ENCODE data around the gene TMEM156. TPM values are rescaled to one million over a fixed set of nuclear protein-coding genes. Genes with fewer than 3 reads are reported as not detected.

The TMEM156 gene
- total RNA-seq, 2 experiments from 2014 or later, result 14.0 to 14.9 TPM

- Mint-ChIP-seq H3K27ac (no peak overlapping the region), H3K4me3 (no peak overlapping the region), H3K36me3 (no peaks in the 10 kb centered on the region), H3K9me3 (no peaks in the 10 kb centered on the region), H3K27me3 (no peaks in the 10 kb centered on the region), H3K4me1 (peaks cover 6% of the 10 kb centered on the region)
- DNase-seq, result no peak
- POLR2A ChIA-PET, result no interaction called here
- no peak for ATAC-seq (ENCODE audit: low read depth)
These were observed 96.7 kb downstream of the TMEM156 start for GRCh38 chr4:38935391-38936073.

DNA sequence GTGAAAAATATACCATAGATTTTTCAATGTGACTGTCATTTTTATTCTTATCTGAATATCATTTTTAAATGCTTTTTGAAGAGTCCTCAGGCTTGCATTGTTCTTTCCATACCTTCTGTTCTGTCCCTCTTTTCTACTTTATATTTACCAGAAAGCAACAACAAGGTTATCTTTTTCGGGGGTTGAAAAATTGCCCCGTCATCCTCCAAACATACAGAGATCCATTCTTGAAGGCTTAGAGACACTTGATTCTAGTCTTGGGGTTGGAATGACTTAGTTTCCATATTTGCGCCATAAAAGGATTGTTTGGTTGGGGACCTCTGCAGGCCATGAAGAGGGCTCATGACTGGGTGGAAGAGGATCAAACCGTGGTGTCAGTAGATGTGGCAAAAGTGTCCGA lies 101.1 kb downstream of the TMEM156 start:
- Mint-ChIP-seq H3K27ac (no peak overlapping the region), H3K4me3 (no peak overlapping the region), H3K36me3 (no peaks in the 10 kb centered on the region), H3K4me1 (no peaks in the 10 kb centered on the region), H3K27me3 (peaks cover 7% of the 10 kb centered on the region), H3K9me3 (no peaks in the 10 kb centered on the region)
- ATAC-seq (ENCODE audit: low read depth) (no peak), DNase-seq (no peak)
- POLR2A ChIA-PET, result no interaction called here

DNA sequence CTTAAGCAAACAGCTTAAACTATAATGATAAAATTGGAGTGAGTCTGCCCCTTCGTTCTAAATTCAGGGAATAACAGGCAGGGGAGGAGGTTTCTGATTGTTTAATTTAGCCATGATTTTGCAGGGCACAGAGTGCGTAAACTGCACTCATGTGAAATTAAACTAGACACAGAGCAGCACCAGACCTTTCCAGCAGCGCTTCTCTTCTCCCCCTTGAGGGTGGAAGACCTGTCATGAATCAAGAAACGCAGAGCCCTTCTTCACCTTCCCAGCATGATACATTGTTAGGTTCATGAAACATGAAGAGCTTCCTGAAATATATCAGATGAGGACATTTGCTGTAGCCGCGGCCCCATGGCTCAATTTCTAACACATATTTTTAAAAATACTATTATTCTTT lies 101.5 kb downstream of the TMEM156 start:
- Mint-ChIP-seq H3K27me3 (peaks cover 7% of the 10 kb centered on the region), H3K4me3 (no peak overlapping the region), H3K4me1 (no peaks in the 10 kb centered on the region), H3K27ac (no peak overlapping the region), H3K36me3 (no peaks in the 10 kb centered on the region), H3K9me3 (no peaks in the 10 kb centered on the region)
- DNase-seq (no peak), ATAC-seq (ENCODE audit: low read depth) (no peak)
- POLR2A ChIA-PET, result no interaction called here

- no peaks in the 10 kb centered on the region for H3K9me3 Mint-ChIP-seq
- DNase-seq, result no peak
- no peaks in the 10 kb centered on the region for H3K4me1 Mint-ChIP-seq
- H3K27me3 Mint-ChIP-seq, result peaks cover 7% of the 10 kb centered on the region
- H3K27ac Mint-ChIP-seq, result no peak overlapping the region
- H3K4me3 Mint-ChIP-seq, result no peak overlapping the region
- H3K36me3 Mint-ChIP-seq, result no peaks in the 10 kb centered on the region
- ATAC-seq (ENCODE audit: low read depth), result no peak
- POLR2A ChIA-PET, result no interaction called here
These were observed 102.0 kb downstream of the TMEM156 start for GRCh38 chr4:38930204-38930603.

DNA sequence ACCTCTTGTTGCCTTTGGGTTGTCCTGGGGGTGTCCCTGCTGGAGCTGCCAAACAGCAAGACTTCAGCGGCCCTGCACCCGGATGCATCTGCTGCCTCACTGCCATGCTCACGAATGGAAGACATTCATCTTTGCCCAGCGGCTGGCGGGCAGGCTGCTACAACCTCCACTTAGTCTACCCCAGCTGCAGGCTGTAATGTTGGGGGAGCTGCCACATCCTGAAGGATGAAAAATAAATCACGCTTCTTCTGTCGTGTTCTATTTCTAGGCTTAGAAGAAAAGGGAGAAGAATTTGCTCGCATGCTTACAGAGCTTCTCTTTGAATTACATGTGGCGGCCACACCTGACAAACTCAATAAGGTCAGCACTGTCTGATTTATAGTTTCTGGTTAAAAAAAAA lies 103.2 kb downstream of the TMEM156 start:
- Mint-ChIP-seq H3K27ac (no peak overlapping the region), H3K36me3 (no peaks in the 10 kb centered on the region), H3K4me3 (no peak overlapping the region), H3K4me1 (no peaks in the 10 kb centered on the region), H3K9me3 (no peaks in the 10 kb centered on the region), H3K27me3 (peaks cover 7% of the 10 kb centered on the region)
- POLR2A ChIA-PET, result no interaction called here
- ATAC-seq (ENCODE audit: low read depth) (no peak), DNase-seq (no peak)

DNA sequence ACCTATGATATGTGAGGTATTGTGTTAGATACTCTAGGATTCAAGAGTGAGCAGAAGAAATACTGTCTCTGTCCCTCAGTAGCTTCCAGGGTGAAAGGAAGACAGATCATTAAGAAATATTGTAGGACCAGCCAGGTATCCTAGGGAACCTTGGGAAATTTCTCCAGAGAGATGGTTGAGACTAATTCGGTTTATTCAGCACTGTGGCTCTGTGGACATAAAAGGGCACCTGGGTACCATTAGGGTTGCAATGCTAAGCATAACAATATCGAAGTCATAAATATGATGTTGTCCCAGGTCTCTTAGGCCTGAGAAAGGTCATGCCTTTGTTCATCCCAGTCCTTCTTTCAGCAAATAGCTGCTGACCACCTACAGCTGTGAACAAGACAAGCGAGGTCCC lies 103.6 kb downstream of the TMEM156 start:
- H3K36me3 Mint-ChIP-seq, result no peaks in the 10 kb centered on the region
- ATAC-seq (ENCODE audit: low read depth) (no peak), DNase-seq (no peak)
- no peak overlapping the region for H3K4me3 Mint-ChIP-seq
- H3K27ac Mint-ChIP-seq, result no peak overlapping the region
- H3K9me3 Mint-ChIP-seq, result no peaks in the 10 kb centered on the region
- H3K27me3 Mint-ChIP-seq, result peaks cover 7% of the 10 kb centered on the region
- POLR2A ChIA-PET, result no interaction called here
- no peaks in the 10 kb centered on the region for H3K4me1 Mint-ChIP-seq

DNA sequence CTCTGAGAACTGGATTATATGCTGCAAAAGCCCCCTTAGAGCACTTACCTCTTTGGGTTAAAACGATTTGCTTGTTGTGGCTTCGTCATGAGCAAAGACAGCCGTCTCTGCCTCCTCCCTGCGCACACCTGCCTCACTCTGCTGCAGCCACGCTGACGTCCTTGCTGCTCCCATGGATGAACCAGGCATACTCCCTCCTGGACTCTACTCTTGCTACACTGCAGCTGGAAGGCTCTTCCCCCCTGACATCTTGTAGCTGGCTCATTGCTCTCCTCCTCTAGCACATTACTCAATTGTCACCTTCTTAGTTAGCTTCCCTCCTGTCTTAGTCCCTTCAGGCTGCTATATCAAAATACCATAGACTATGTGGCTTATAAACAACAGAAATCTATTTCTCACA lies 105.3 kb downstream of the TMEM156 start:
- ATAC-seq (ENCODE audit: low read depth) (no peak), DNase-seq (no peak)
- POLR2A ChIA-PET, result interaction anchor here (0.6 kb wide), 2 partner anchors 13 to 425 kb away, joined by 3 to 4 read pairs; no protein-coding TSS in a partner anchor
- Mint-ChIP-seq H3K27me3 (peaks cover 7% of the 10 kb centered on the region), H3K27ac (no peak overlapping the region), H3K4me1 (no peaks in the 10 kb centered on the region), H3K9me3 (no peaks in the 10 kb centered on the region), H3K36me3 (no peaks in the 10 kb centered on the region), H3K4me3 (no peak overlapping the region)

DNA sequence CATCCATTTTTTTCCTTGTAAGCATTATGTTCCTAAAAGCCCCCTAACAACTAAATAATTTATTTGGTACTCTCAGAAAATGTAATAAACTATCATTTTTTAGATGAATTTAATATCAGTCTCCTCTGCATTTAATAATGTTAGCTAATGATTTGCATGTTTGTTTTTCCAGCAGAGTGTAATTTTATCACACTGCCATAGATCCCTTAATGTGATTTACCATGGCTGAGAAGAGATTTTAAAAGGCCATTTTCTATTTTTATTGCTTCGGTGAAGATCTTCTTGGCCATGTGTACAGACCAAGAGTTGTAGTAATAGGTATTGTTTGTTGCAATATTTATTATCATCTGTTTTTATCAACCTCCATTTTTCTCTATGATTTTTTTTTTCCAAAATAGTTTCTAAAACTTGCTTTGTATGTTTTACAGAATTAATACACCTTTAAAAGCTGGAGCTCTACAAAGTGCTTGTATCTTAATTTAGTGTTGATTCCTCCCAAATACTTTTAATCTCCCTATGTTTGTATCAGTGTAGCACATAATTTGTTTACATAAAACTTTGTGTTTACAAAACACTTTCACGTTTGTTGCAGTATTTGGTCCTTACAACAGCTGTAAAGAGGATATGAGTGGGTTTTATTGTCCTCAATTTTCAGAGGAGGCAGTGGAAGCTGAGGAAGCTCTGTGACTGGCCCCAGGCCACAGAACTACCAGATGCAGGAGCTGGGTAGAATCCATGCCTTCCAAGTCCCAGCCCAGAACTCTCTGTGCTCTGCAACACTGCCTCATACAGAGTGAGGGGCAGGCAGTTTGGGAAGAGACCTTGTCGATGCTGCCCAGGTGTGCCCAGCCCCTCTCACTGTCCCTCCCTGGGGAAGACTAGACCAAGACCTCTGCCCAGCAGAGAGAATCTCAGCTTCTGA lies 106.5 kb downstream of the TMEM156 start:
- Mint-ChIP-seq H3K36me3 (no peaks in the 10 kb centered on the region), H3K4me1 (peaks cover 1% of the 10 kb centered on the region), H3K27ac (no peak overlapping the region), H3K4me3 (no peak overlapping the region), H3K9me3 (no peaks in the 10 kb centered on the region), H3K27me3 (peaks cover 7% of the 10 kb centered on the region)
- ATAC-seq (ENCODE audit: low read depth) (no peak), DNase-seq (no peak)
- POLR2A ChIA-PET, result no interaction called here

- DNase-seq (no peak), ATAC-seq (ENCODE audit: low read depth) (no peak)
- Mint-ChIP-seq H3K27ac (no peak overlapping the region), H3K27me3 (peaks cover 7% of the 10 kb centered on the region), H3K9me3 (no peaks in the 10 kb centered on the region), H3K36me3 (no peaks in the 10 kb centered on the region), H3K4me3 (no peak overlapping the region), H3K4me1 (peaks cover 5% of the 10 kb centered on the region)
- POLR2A ChIA-PET, result no interaction called here
These were observed 107.9 kb downstream of the TMEM156 start for GRCh38 chr4:38924353-38924752.

DNA sequence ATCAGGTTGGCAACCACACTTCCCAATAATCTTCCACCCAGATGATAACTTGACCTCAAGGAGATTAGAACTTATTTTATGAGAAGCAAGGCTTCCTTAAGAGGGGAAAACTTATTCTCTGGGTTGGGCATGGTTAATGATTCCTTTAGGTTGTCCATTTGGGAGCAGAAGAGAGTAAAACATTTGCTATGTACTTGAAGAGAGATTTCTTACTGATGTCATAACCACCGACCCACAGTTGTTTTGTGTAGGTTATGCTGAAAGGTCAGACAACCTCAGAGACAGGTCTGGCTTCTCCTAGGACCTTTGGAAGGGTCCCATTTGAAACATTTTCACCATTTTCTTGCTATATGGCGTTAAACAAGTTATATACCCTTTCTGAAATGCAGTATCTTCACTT lies 108.5 kb downstream of the TMEM156 start:
- peaks cover 5% of the 10 kb centered on the region for H3K4me1 Mint-ChIP-seq
- DNase-seq (no peak), ATAC-seq (ENCODE audit: low read depth) (no peak)
- H3K36me3 Mint-ChIP-seq, result no peaks in the 10 kb centered on the region
- H3K4me3 Mint-ChIP-seq, result no peak overlapping the region
- H3K27me3 Mint-ChIP-seq, result peaks cover 3% of the 10 kb centered on the region
- POLR2A ChIA-PET, result no interaction called here
- no peaks in the 10 kb centered on the region for H3K9me3 Mint-ChIP-seq
- no peak overlapping the region for H3K27ac Mint-ChIP-seq

GRCh38 chr4:38921151-38921550 lies 111.1 kb downstream of the TMEM156 start:
- Mint-ChIP-seq H3K9me3 (no peaks in the 10 kb centered on the region), H3K27me3 (no peaks in the 10 kb centered on the region), H3K4me3 (no peak overlapping the region), H3K36me3 (no peaks in the 10 kb centered on the region), H3K27ac (no peak overlapping the region), H3K4me1 (peaks cover 5% of the 10 kb centered on the region)
- ATAC-seq (ENCODE audit: low read depth) (no peak), DNase-seq (no peak)
- POLR2A ChIA-PET, result no interaction called here

- POLR2A ChIA-PET, result no interaction called here
These were observed 111.5 kb downstream of the TMEM156 start for GRCh38 chr4:38920677-38921076.

GRCh38 chr4:38920186-38920585 lies 112.0 kb downstream of the TMEM156 start:
- ATAC-seq (ENCODE audit: low read depth) (no peak), DNase-seq (no peak)
- no peaks in the 10 kb centered on the region for H3K36me3 Mint-ChIP-seq
- POLR2A ChIA-PET, result no interaction called here
- H3K9me3 Mint-ChIP-seq, result no peaks in the 10 kb centered on the region
- no peak overlapping the region for H3K4me3 Mint-ChIP-seq
- no peaks in the 10 kb centered on the region for H3K27me3 Mint-ChIP-seq
- peaks cover 8% of the 10 kb centered on the region for H3K4me1 Mint-ChIP-seq
- no peak overlapping the region for H3K27ac Mint-ChIP-seq

More at GRCh38 chr4:38920677-38921076, 111.5 kb downstream of the TMEM156 start:
- H3K27ac Mint-ChIP-seq, result no peak overlapping the region
- no peaks in the 10 kb centered on the region for H3K27me3 Mint-ChIP-seq
- no peaks in the 10 kb centered on the region for H3K9me3 Mint-ChIP-seq
- no peak for ATAC-seq (ENCODE audit: low read depth)
- peaks cover 5% of the 10 kb centered on the region for H3K4me1 Mint-ChIP-seq
- no peak overlapping the region for H3K4me3 Mint-ChIP-seq
- H3K36me3 Mint-ChIP-seq, result no peaks in the 10 kb centered on the region
- DNase-seq, result no peak

DNA sequence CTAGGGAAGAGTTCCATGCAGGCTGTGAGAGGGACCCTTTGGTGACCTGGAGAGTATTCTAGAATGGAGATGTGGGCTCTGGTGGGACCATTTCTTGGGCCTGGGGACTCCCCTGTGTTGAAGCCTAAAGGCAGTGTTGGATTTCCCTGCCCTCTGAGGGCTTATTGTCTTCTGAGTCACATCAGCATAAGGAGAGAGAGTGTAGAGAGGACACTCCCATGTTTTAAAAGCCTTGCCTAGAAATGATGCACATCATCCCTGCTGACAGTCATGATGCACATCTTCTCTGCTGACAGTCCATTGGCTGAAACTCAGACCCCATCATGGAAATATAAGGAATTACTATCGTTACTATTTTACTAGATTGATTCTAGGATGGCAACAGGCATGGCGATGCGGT lies 112.7 kb downstream of the TMEM156 start:
- Mint-ChIP-seq H3K36me3 (no peaks in the 10 kb centered on the region), H3K27me3 (no peaks in the 10 kb centered on the region), H3K4me1 (peaks cover 15% of the 10 kb centered on the region), H3K9me3 (no peaks in the 10 kb centered on the region), H3K4me3 (no peak overlapping the region), H3K27ac (no peak overlapping the region)
- ATAC-seq (ENCODE audit: low read depth), result no peak
- DNase-seq, result no peak
- POLR2A ChIA-PET, result no interaction called here

Measured in activated naive CD8-positive, alpha-beta T cell treated with anti-CD3 and anti-CD28 coated beads, Interleukin-2, amount 10 ng/mL, durations not matched to agents 7 days and 5 days (primary cell).